TTC549 (cell line): Measurements from ENCODE around the gene CTNNA1.

Experiments used
- FAIRE-seq: peaks from 2 replicates; lab custom pipeline; 2012; peaks lifted over from hg19 to GRCh38; lab: Jason Lieb, UNC

The CTNNA1 gene

DNA sequence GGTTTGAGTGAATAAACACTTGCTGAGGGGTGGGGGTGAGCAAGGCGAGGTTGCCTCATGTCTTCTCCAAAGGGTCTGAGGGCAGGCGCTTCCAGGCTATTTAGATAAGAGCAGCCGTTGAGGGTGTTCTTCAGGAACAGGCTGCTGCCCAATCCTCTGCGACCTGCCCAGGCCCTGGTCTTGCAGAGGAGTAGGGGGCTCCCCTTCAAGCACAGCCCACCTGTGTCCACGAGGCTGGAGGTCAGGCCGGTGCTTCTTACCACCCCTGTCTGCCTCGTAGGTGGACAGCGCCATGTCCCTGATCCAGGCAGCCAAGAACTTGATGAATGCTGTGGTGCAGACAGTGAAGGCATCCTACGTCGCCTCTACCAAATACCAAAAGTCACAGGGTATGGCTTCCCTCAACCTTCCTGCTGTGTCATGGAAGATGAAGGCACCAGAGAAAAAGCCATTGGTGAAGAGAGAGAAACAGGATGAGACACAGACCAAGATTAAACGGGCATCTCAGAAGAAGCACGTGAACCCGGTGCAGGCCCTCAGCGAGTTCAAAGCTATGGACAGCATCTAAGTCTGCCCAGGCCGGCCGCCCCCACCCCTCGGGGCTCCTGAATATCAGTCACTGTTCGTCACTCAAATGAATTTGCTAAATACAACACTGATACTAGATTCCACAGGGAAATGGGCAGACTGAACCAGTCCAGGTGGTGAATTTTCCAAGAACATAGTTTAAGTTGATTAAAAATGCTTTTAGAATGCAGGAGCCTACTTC is 180.5 kb downstream of the CTNNA1 start:
- no peak for FAIRE-seq

DNA sequence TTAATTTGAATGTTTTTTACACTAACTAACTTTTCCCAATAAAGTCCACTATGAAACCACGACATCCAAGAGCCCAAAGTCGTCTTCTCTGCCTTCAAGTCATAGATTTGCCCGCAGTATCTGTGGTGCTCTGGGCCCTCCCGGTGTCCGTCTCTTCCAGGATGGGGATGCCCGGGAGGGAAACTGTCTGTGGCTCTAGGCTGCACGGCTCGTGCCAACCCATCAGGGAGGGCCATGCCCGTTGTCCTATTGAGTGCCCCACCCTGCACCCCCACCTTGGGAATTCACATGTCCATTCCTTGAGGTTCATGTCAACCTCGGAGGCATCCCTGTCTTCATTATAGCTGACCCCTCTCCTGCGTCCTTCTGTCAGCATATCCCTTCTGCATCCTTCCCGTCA is 181.7 kb downstream of the CTNNA1 start:
- FAIRE-seq: no peak

DNA sequence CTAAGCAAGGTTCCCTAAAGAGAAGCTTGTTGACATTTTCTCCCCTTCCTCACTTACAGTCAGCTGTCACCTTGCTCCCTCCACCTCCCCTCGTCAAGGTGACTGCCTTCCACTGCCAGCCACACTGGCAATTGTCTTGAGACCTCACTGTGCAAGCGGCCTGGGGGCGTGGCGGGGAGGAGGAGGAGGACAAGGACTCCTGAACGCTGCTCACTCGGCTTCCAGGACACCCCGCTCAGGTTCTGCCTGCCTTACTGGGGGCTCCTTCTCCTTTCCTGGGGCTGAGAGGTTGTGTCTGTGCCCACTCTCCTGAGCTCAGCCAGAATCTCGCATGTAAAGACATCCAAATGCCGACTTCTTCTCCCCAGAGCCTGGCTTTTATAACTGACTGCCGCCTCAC is 182.2 kb downstream of the CTNNA1 start:
- no peak for FAIRE-seq

DNA sequence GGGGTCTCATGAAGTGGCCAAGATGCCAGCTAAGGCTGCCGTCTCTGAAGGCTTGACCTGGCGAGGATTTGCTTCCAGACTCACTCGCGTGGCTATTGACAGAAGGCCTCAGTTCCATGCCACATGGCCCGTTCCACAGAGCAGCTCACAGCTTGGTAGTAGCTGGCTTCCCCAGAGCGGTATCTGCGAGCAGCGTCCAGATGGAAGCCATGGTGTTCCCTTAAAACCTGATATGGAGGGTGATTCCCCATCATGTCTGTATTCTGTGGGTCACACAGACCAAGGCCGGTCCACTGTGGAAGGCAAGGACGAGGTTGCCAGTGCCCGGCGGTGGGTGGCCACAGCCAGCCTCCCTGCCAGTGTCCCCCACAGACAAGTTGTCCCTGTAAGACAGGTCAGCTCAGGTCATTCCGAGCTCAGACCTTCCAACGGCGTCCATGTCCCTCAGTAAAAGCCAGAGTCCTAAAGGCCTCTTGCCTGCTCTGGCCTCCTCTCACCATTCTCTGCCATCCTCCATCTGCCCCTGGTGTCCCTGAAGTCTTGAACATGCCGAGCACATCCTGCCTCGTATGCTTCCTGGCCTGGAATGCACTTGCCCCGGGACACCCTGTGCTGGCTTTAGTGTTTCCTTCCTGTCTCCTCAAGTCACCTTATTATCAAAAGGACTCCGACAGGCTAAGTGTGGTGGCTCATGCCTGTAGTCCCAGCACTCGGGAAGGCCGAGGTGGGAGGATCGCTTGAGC is 183.2 kb downstream of the CTNNA1 start:
- FAIRE-seq: no peak

DNA sequence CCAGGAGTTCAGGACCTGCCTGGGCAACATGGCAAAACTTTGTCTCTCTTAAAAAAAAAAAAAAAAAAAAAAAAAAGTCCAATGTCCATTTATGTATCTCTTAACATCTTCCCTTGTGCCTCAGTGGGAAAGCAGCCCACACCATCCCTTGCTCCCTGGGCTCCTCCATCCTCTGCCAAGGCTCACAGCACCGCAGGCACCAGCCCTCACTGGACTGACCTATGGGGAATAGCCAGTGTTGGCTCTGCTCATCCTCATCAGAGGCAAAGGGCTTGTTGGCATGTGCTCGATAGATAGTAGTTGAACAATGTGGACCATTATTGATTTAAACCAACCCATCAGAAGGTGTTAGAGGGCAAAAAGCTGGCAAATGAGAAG is 183.7 kb downstream of the CTNNA1 start:
- no peak for FAIRE-seq

DNA sequence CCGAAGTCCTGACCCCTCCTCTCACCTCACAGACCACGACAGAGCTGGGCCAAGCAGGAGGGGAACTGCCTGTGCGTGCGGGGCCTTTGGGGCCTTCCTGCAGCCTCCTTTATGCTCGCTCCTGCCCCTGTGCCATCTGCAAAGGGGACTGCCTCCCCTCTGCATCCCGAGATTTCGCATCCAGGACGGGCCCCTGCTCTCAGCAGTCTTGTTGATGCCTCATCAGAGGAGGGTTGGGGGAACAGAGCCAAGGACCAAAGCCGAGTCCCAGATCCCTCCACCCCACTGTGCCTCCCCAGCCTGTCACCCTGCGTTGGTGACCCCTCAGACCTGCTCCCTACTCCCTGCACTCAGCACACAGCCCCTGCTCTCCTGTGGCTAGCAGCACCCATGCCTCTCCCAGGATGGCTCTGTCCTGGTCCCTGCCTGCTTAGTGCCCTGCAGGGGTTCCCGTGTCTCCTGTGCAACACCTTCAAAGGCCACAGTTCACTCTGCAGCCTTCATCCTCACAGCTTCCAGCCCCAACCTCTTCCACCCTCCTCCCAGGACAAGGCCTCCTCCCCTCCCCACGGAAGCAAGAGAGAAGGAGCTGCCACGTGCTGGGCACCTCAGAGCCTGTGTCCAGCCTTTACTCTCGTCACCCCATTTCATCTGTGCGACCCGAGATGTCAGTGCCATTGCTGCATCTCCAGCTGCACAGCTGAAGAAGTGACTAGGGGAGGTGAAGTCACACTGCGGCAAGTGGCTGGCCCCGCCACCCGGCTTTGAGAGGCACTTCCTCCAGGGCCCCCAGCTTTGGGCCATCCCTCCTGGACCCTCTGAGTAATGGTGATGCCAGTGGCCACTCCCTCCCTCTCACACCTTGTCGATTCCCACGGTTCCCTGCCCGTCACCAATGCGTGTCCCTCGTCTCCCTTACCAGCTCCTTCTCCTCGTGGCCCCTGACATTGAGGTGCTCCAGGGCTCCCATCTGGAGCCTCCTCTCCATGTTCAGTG is 184.5 kb downstream of the CTNNA1 start:
- FAIRE-seq: no peak

DNA sequence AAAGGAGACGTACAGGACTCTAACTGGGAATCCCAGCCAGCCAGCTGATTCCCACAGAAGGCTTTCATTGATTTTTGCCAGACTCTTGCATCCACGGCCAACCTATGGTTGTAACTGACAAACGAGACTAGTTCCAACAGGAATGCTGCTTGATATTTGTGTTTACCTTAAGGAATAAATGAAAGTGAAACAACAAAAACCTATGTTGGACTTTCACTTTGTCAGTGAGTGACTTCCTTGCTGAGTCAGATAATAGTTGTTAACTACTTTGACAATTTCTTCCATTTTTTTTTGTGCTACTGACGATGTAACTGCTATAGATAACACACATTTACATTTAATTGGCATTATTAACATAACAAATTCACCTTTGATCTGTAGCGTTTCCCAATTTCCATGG is 185.3 kb downstream of the CTNNA1 start:
- FAIRE-seq: no peak

DNA sequence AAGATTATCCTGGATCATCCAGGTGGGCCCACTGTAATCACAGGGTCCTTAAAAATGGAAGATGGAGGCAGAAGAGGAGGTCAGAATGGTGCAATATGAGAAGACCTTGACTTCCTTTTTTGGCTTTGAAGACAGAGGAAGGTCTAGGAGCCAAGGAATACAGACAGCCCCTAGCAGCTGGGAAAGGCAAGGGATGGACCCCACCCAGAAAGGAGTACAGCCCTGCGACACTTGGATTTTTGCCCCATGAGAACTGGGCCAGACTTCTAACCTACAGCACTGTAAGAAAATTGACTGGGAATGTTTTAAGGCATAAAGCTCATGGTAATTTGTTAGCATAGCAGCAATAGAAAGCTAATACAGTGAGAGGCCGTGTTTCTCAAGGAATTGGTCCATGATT is 188.8 kb downstream of the CTNNA1 start:
- FAIRE-seq: no peak

DNA sequence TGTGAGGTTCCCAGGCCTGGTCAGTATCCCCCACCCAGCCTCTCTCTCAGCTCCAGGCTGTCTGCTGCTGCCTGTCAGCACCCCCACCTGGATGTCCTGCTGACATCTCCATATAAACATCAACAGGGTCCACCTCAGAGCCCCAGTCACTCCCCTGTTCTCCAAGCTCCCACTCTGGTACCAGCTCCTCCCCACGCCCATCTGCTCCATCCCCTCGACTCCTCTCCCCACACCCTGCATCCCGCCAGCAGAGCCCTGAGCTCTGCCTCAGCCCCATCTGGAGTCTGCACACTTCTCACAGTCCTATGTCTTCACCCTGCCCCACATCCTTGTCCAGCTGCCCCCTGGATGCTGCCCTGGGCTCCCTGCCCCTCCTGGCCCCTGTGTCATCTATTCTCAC is 189.6 kb downstream of the CTNNA1 start:
- no peak for FAIRE-seq

DNA sequence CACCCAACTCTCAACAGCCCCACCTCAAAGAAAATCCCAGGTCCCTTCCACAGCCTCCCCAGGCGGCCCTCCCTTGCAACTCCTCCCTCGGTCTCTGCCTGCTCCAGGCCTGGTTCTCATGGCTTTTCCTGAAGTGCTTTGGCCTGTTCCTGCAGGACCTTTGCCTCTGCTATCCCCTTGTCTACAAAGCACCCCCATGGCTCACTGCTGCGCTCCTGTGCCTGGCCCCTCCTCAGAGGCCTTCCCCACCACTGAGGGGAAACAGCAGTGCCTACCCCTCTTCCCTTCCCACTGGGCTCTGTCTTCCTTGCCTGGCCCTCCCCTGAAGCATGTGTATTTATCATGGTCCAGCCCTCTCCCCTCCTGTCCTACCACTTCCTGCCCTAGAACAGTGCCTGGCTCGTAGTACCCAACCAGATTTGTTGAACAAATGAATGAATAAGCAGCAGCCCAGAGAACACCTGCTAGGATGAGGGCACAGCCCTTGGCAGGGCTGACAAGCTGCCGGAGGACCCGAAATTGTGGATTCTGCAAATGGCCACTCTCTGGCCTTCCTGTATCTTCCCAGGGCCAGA is 190.5 kb downstream of the CTNNA1 start:
- no peak for FAIRE-seq

DNA sequence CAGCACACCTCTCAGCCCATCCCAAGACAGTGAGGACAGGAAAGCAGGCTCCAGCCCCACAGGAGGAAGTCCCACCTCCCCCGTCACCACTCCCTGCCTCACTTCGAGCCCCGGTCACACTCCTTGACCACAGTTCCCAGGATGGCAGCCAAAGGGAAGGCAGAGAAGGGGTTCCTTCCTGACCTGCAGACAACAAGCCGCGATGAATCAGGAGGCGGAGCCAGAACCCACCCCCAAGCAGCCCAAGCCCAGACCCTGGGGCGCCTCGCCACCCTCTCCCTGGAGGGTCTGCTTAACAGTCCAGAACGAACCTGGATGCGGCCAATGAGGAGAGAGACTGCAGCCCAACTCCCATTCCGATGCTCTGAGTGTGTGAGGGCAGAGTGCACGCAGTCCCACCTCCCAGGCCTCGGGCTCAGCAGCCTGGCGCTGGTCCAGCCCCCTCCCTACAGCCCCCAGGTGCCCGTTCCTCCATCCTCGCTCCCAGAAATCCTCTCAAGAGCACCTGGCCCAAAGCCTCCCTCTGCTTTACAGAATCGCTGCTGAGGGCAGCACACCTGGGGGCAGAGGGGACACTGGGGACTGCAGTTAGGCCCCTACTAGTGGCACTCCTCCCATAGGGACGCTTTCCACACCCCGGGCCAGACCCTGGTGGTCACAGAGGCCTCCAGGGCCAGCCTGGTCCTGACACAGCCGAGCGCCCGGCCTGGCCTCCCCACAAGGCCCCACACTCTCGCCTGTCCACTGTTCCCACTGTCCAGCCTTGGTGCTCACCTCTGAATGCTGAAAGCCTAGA is 191.5 kb downstream of the CTNNA1 start:
- no peak for FAIRE-seq

DNA sequence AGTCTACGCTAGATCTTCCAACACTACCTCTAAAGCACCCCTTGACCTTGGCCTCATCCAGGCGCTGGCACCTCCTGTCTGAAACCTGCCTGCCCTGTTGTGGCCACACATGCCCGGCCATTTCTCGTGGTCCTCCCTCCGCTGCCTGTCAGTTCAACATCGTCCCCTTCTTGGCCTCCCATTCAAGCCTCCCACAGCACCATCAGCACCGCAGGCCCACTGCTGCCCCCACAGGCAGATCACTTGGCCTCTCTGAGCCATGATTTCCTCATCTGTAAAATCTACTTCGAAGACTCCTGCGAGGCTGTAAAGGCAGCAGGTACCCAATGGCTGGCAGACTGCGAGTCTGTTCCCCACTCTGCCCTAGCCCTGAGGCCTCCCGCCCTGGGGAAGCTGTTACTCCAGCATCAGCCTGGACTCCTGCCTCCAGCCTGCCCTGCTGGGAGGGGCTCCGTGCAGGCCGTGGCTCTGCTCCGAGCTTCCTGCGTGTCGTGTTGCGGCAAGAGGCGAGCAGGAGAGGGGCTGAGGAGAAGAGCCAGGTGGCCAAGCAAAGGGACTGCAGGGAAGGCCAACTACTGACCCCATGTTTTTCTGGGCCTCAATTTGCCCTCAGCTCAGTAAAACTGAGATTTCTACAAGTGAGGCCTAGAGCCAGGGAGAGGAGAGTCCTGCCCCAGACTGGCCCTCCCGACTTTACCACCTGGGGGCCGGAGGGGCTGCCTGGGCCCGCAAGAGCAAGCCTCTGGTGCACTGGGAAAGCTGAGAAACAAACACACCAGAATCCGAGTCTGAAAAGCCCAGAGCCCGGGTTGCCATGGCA is 192.4 kb downstream of the CTNNA1 start:
- FAIRE-seq: no peak

DNA sequence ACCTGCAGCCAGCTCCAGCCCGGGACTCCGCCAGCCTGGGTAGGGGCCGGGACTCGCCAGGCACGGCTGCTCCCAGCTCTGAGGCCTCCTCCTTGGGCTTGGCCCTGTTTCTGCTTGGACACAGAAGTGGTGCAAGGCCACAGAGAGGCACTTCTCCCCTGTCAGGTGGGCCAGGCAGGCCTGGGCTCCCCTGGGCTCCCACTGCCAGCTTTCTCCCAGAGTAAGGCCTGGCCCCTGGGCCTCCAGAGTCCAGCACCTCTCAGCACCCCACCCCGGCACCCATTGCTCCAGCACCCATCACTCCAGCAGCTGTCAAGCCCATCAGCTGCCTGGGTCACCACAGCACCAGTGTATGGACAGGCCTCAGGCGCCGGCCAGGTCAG is 193.0 kb downstream of the CTNNA1 start:
- no peak for FAIRE-seq

DNA sequence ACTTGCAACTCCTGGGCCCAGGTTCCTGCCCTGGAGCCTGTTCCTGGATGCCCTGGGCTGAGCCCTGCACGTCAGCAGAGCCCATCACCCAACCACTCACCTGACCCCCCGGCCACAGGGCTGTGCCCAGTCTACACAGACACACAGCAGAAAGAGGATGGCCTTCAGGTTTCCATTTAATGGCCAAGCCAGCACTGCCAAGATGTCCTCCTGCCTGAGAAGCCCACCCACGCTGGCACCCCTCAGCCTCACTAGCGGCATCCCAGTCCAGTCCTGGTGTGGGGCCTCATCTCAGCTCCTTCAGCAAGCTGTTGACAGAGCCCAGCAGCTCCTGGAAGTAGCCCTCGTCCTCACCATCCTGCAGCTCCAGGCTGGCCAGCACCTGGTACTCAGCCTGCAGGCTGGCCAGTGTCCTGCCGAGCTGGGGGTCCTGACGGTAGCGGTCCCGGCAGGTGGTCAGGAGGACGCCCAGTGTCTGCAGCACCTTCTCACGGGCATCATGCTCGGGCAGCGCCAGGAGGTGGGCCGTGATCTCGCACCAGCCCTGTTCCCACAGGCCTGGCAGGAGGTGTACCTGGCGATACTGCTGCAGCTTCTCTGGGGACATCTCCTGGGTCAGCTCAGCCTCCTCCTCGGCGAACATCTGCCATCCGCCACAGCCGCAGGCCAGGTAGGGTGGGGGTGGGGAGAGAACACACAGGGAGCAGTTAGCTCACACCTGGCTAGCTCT is 193.8 kb downstream of the CTNNA1 start:
- no peak for FAIRE-seq

DNA sequence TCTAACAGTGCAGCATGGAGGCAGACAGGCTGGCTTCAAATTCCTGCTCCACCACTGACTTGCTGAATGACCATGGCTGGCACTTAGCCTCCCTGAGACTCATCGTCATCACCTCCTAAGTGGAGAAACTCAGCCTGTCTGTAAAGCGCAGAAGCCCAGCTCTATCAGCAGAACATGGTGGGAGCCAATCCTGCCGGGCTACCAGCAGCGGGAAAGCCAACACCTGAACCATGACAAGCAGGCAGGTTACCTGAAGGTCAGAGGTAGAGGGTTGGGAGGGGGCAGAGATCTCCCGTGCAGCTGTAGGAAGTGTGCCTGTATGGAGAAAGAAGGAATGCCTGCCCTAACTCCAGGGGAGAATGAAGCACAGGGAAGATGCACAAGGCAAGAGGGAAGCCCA is 194.6 kb downstream of the CTNNA1 start:
- no peak for FAIRE-seq

DNA sequence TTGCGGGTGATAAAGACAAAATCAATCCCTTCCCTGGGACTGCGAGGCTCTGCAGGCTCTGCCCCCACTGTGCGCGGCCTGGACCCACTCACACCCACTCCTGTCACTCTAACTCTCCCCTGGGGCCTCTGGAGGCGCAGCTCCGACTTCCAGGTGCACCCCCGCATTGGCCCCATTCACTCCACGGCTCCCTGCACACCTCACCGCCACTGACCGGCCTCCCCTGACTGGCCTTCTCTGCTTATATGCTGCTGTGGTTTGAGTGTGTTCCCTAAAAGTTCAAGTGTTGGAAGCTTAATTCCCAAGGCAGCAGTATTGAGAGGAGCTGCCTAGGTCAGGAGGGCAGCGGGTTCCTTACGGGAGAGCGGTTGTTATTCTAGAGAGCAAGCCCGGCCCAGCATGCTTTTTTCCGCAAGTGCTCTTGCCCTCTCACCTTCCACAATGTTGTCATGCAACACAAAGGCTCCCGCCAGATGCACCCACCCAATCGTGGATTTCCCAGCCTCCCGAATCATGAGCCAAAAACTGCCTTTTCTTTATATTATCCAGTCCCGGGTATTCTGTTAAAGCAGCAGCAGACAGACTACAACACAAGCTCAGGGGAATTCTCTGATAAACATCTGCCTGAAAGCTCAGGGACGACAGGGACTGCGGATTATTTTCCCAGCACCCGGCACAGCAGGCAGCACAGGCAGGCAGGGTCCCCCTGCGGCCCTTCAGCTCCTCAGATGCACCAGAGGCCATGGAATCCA is 195.4 kb downstream of the CTNNA1 start:
- FAIRE-seq: no peak

DNA sequence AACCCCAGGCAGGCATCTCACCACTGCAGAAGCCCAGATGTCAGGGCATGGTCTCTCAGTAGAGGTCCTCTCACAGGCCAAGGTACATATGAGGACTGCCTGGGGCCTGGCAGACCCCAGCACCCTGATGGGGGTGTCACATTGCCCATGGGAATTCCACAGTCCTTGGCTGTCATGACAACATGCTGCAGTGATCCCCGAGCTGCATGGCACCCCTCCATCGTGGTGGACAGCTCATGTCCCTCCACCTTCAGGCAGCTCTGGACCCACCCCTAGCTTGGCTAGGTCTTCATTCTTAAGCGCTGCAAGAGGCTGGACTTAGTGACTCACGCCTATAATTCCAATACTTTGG is 196.0 kb downstream of the CTNNA1 start:
- no peak for FAIRE-seq

DNA sequence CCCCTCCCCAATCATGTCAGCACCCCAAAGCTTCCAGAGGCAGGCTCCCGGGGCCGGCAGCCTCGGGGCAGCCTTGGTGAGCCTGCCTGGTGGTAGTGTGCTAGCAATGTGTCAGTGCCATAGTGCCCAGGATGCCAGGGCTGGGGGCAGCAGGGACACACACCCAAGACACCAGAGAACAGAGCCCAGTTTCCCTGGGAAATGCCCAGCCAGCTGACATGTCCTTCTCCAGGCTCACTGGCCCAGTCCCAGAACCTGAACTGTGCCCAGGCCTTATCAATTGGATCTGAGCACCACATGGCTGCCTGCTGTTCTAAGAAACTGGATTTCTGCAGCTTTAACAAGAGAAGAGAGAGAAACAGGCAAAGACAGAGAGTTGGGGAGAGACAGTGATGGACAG is 196.8 kb downstream of the CTNNA1 start:
- FAIRE-seq: no peak

DNA sequence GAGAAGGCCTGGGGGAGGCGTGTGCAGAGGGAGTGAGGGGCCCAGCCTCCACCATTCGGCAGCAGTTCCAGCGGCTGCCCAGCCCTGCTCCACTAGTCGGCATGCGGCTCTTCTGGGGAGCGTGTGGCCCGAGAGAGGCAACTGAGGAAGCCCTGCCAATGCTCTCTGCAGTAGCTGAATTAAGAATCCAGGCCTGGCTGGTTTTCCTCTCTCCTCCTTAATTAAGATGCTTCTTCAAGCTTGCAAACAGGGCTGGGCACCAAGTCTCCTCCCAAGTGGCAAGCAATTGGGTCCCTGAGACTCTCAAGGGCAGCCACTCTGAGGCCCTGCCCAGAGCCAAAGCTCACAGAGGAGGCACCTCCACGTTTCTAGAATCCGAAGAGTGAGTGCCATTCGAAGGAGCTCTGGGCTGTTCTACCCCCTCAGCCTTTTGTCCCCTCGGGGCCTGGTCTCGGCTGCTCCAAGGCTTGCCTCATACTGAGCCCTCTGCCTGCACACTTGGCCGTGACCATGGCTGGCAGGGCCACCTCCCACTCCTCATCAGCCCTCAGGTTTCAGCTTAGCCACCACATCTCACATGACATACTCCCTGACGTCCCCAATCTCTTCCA is 197.3 kb downstream of the CTNNA1 start:
- no peak for FAIRE-seq
